ENCODE measurements around the gene DUT.
"Not testable (repeated sequence)": the region's sequence is repeated elsewhere in the genome, so short reads cannot be mapped to it uniquely, and the experiment has no call there.

Gene DUT

GRCh38 chr15:48330855-48331795 is at the start of gene DUT:
DUT (plus strand) TSS chr15:48331429; CDS start chr15:48331516, 87 bp downstream.
- peak; percentile 63 for DNase-seq (ENCODE audit: low read depth)

- DNase-seq (ENCODE audit: low read depth), result no peak
These were observed 49.6 kb upstream of the DUT start for GRCh38 chr15:48281674-48282073.

GRCh38 chr15:48282216-48282615 is 49.0 kb upstream of the DUT start:
- no peak for DNase-seq (ENCODE audit: low read depth)

GRCh38 chr15:48283396-48284145 is 47.7 kb upstream of the DUT start:
- DNase-seq (ENCODE audit: low read depth), result no peak

GRCh38 chr15:48285329-48286214 is 45.7 kb upstream of the DUT start:
- DNase-seq (ENCODE audit: low read depth), result peak; percentile 48

- DNase-seq (ENCODE audit: low read depth), result no peak
These were observed 41.6 kb upstream of the DUT start for GRCh38 chr15:48289628-48290027.

GRCh38 chr15:48292458-48292857 is 38.8 kb upstream of the DUT start:
- DNase-seq (ENCODE audit: low read depth), result no peak

GRCh38 chr15:48297668-48298067 is 33.6 kb upstream of the DUT start:
- DNase-seq (ENCODE audit: low read depth), result no peak

- no peak for DNase-seq (ENCODE audit: low read depth)
These were observed 32.3 kb upstream of the DUT start for GRCh38 chr15:48298914-48299313.

- DNase-seq (ENCODE audit: low read depth), result no peak
These were observed 31.2 kb upstream of the DUT start for GRCh38 chr15:48300038-48300437.

GRCh38 chr15:48304398-48304797 is 26.8 kb upstream of the DUT start:
- DNase-seq (ENCODE audit: low read depth), result no peak

GRCh38 chr15:48306639-48307038 is 24.6 kb upstream of the DUT start:
- no peak for DNase-seq (ENCODE audit: low read depth)

GRCh38 chr15:48307586-48307985 is 23.6 kb upstream of the DUT start:
- no peak for DNase-seq (ENCODE audit: low read depth)

- DNase-seq (ENCODE audit: low read depth), result no peak
These were observed 21.5 kb upstream of the DUT start for GRCh38 chr15:48309740-48310139.

- DNase-seq (ENCODE audit: low read depth), result no peak
These were observed 18.0 kb upstream of the DUT start for GRCh38 chr15:48313216-48313615.

GRCh38 chr15:48315041-48315440 is 16.2 kb upstream of the DUT start:
- no peak for DNase-seq (ENCODE audit: low read depth)

- no peak for DNase-seq (ENCODE audit: low read depth)
These were observed 14.0 kb upstream of the DUT start for GRCh38 chr15:48317221-48317620.

GRCh38 chr15:48318131-48318530 is 13.1 kb upstream of the DUT start:
- no peak for DNase-seq (ENCODE audit: low read depth)

- DNase-seq (ENCODE audit: low read depth), result no peak
These were observed 7.9 kb upstream of the DUT start for GRCh38 chr15:48323294-48323693.

GRCh38 chr15:48324949-48325348 is 6.3 kb upstream of the DUT start:
- no peak for DNase-seq (ENCODE audit: low read depth)

GRCh38 chr15:48325400-48325799 is 5.8 kb upstream of the DUT start:
- DNase-seq (ENCODE audit: low read depth), result no peak

- not testable (repeated sequence) for DNase-seq (ENCODE audit: low read depth)
These were observed 5.0 kb upstream of the DUT start for GRCh38 chr15:48326180-48326579.
